HCT116 (cell line): ENCODE measurements around the gene VAPA. TPM values are rescaled to one million over a fixed set of nuclear protein-coding genes. Genes with fewer than 3 reads are reported as not detected.

ENCODE experiments used
- total RNA-seq: library from RNA; stranded (reverse); gene quantifications from one replicate; pipeline ENCODE4 v1.2.1, GENCODE V29; 2021; ENCODE audit not compliant: unreplicated experiment

VAPA gene
- total RNA-seq, 1 experiment from 2014 or later, result 295 TPM

Other genes starting within 250 kb of the VAPA start
- 46.9 TPM for gene RAB31, start 205.7 kb upstream of the VAPA start, total RNA-seq
- 0.12 TPM for gene TXNDC2, start 28.0 kb upstream of the VAPA start, total RNA-seq